Measurements from ENCODE around the gene VPS35L. TPM values are rescaled to one million over a fixed set of nuclear protein-coding genes. Genes with fewer than 3 reads are reported as not detected.

Gene VPS35L
- total RNA-seq, 1 donor from 2014 or later: 56.8 TPM

DNA sequence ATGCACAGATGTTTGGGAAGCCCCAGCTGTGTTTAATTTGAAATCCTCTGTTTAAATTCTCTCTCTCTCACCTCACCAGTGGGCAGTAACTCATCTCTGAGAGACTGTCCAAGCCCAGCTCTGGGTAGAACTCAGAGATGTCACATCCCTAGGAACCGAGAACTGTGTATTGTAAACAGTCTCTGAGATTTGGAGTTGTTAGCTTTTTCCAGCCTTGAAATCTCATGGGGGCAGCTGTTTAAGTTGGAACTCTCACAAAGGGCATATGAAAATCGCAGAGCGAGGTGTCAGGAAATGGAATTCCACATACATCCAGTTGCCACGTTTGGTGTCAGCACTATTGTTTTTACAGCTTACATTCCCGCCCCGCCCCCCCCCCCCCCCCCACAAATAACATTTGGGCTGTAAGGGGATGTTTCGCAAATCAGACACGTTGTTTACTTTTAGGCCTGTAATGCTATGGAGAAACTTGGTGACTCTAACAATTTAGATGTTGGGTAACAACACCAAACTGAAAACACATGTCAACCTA lies 34.3 kb downstream of the VPS35L start:
- DNase-seq (ENCODE audit: low spot score): no peak

GRCh38 chr16:19595043-19595767 lies 39.7 kb downstream of the VPS35L start:
- peak; percentile 16 for DNase-seq (ENCODE audit: low spot score)

DNA sequence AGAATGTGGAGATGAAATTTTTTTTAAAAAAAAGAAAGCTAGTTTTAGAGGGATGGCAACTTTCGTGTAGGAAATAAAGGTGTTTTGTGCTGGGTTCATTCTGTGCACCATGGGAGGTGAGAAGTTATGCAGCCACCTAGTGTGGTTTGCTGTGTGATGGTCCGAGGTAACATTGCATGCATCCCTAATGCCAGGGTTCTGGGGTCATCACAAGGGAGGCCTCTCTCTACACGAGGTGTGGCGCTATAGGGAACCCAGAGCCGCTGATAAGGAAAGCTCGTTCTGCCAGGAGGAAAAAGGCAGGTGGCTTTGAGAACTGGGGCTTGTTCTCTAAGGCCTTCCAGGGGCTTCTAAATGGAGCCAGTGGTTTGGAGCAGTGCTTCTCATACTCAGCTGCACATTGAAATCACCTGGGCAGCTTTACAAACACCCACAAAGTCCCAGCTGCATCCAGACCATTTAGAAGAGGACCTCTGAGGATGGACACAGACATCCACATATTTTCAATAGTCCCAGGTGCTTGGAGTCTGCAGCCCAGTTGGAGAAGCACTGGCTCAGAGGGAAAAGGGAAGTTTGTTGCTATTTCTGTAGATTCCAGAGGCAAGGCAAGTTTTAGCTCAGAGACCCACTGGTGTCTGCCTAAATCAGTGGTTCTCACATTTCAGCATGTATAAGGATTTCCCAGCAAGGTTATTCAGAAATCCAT lies 43.5 kb downstream of the VPS35L start:
- DNase-seq (ENCODE audit: low spot score): no peak

DNA sequence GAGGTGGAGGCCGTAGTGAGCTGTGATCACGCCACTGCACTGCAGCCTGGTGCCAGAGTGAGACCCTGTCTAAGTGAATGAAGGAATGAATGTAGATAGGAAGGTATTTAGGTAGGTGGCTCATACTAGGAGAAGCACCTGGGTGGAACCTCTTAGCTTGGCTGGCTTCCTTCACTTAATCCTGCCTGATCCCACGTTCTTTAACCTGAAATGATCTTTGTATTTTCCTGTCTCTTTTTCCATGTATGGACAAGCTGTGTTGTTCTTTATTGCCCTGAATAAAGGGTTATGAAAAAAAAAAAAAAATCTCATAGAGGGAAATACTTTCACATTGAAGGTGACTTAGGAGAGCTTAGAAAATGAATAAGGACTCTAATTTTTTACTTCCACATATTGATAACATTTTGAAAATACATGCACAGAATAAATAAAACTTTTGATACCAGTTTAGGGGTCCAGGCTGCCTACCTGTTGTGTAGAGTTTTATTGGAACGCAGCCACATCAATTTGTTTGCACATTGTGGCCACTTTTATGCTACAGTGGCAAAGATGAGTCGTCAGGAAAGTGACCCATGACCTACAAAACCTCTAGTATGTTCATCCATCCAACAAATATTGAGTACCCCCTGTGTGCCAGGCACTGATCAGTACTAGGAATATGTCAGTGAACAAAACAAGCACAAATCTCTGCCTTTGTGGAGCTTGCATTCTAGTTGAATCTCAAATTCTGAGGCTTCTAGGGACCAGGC lies 44.6 kb downstream of the VPS35L start:
- no peak for DNase-seq (ENCODE audit: low spot score)

DNA sequence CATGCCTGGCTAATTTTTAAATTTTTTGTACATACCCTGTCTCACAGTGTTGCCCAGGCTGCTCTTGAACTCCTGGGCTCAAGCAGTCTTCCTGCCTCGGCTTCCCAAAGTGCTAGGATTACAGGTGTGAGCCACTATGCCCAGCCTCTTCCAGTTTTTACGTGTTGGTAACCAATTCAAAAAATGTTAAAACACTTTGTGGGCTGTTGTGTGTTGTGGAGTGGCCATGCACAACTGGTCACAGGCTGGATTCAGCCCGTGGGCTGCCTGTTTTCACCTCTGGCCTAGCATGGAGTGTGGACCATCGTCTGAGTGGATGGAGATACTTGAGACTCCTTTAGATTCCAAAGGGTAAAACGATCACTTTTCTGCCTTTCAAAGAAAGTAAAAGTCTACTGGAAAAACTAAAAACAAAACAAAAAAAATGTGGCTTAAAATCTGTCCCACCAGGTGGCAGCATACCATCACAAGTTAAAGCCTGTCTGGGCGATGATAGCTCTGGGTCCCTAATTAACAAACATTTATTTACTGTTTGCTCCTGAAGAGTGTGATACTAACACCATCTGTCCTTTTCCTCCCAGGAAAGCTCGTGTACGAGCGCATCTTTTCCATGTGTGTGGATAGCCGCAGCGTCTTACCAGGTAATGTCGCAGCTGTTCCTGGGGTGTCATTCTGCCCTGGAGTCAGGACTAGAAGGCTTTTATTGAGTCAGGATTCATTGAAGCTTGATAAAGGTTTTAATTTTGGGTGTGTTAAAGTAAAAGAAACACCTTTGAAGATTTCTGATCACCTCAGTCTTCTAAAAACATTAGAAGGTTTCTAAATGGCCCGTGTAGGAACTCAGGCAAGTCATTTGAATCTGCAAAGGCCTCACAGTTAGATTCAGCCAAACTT lies 45.8 kb downstream of the VPS35L start:
- DNase-seq (ENCODE audit: low spot score): no peak

DNA sequence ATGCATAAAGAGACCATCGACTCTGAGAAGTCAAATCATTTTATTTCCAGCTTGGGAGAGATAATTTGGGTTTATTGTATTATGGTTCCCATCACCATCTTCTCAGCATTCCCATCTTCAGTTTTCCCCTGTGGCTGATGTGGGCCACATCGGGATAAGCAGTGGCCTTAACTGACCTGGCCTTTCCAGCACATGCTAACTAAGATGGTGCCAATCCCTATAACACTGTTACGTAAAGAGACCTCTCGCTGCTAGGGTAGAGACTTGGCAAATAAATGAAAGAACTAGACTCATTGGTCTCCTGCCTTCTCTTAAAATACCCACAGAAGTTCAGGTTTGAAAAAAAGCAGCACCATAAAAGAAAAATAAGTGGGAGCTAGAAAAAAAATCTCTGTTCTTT lies 49.4 kb downstream of the VPS35L start:
- DNase-seq (ENCODE audit: low spot score): no peak

DNA sequence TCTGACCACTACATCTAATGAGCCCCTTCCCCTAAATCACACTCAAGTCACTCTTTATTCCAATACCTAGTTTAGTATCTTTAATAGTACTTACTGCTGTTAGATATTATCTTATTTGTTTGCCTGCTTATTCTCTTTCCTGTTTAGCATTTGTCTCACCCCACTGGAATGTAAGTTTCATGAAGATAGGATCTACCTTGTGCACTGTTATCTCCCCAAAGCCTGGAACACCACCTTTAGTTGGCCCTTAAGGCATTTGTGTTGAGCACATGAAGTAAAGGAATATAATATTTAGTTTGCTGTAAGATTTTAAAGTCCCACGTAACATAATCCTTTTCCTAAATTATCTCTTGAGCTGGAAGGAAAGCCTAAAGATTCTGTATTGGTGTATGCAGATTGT lies 50.2 kb downstream of the VPS35L start:
- DNase-seq (ENCODE audit: low spot score): no peak

GRCh38 chr16:19607616-19608280 lies 52.2 kb downstream of the VPS35L start:
- no peak for DNase-seq (ENCODE audit: low spot score)

- no peak for DNase-seq (ENCODE audit: low spot score)
Measured at GRCh38 chr16:19609359-19609758, 53.9 kb downstream of the VPS35L start.

- no peak for DNase-seq (ENCODE audit: low spot score)
Measured at GRCh38 chr16:19610200-19610599, 54.7 kb downstream of the VPS35L start.

DNA sequence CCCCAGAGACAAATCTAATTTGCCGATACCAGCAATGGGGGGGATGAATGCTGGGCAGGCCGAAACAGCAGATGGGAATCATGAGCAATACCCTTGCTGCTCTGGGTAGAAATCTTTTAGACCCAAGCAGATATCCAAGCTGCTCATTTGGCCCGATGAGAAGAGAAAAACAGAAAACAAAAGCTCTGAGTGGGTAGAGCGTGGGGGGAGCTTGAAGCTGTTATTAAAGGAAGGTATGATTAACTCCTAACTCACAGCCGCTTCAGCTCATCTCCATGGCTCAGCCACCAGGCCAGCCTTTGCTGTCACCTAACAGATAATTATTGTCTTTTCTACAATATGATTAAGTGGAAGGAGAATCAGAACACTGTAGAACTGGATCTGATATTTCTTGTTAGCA lies 58.3 kb downstream of the VPS35L start:
- DNase-seq (ENCODE audit: low spot score): no peak

DNA sequence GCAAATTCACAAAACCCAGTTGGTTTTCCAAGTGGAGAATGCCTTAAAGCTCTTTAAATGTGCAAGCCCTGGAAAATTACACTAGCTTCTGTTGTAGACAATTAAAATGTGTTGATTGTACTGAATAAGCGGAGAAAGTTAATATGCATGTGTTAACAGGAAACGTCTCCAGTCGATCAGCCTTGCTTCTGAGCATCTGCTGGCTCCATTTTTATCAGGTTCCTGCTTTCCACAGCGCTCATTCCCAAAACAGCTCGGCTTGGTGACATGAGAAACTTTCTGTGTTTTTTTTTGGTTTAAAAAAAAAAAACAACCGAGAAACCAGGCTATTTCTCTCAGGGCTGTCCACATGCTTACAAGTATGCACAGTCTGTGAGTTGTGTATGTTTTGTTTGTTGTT lies 60.7 kb downstream of the VPS35L start:
- no peak for DNase-seq (ENCODE audit: low spot score)

GRCh38 chr16:19618876-19619275 lies 63.4 kb downstream of the VPS35L start:
- no peak for DNase-seq (ENCODE audit: low spot score)

GRCh38 chr16:19621445-19621844 lies 65.9 kb downstream of the VPS35L start:
- DNase-seq (ENCODE audit: low spot score): no peak

DNA sequence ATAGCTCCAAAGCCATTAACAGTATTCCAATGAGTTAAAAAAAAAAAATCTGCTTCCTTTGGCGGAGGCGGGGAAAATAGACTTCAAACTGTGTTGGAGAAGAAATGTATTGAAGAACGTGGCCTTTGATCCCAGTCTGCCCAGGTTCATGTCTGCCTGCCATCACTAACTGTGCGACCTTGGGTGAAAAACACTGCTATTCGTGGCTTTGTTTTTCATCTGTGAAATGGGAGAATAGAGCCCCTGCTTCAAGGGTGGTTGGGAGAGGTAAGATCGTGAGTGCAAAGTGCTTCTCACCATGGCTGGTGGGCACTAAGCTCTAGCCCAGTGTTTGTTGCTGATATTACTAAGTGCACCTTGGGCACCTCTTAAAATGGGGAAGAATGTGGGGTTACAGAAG lies 69.5 kb downstream of the VPS35L start:
- no peak for DNase-seq (ENCODE audit: low spot score)

GRCh38 chr16:19636436-19637267 lies 81.1 kb downstream of the VPS35L start:
- no peak for DNase-seq (ENCODE audit: low spot score)

DNA sequence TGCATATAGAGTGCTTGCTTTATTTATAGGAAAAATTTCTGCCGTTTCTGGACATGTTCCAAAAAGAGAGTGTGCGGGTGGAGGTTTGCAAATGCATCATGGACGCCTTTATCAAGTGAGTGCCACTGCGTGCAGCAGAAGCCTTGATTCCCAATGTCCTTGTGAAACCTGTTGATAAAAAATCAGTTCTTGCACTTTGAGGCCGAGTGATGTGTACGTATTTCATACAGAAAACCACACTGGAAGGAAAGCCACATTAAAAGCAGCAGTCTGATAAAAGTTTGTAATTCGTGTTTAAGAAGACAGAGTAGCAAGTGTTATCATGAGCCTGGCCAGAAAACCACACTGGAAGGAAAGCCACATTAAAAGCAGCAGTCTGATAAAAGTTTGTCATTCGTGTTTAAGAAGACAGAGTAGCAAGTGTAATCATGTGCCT lies 84.5 kb downstream of the VPS35L start:
- no peak for DNase-seq (ENCODE audit: low spot score)

GRCh38 chr16:19642501-19642900 lies 87.0 kb downstream of the VPS35L start:
- no peak for DNase-seq (ENCODE audit: low spot score)

DNA sequence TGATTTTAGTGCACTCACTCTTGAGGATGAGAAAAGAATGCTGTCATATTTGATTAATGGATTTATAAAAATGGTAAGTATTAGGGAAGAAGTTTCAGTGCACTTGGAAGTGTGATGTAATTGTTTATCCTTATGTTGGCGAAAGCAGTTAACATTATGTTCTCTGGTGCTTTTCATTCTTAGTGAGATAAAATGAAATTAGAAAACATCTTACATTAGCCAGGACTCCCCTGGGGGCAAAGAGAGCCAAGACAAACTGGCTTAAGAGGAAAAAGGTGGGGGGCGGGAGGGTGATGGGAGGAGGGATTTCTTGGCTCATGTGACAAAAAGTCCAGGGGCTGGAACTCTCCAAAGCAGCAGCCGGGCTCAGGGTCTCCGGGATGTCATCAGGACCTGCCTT lies 89.4 kb downstream of the VPS35L start:
- peak; percentile 62 for DNase-seq (ENCODE audit: low spot score)

- peak; percentile 71 for DNase-seq (ENCODE audit: low spot score)
Measured at GRCh38 chr16:19645557-19645981, 90.1 kb downstream of the VPS35L start.
